ENCODE results near the gene RCBTB2.
"Not testable (repeated sequence)": the region's sequence is repeated elsewhere in the genome, so short reads cannot be mapped to it uniquely, and the experiment has no call there.

RCBTB2 gene

GRCh38 chr13:48457578-48458242 is 75.2 kb downstream of the RCBTB2 start:
- TF ChIP-seq, protein P1, sequence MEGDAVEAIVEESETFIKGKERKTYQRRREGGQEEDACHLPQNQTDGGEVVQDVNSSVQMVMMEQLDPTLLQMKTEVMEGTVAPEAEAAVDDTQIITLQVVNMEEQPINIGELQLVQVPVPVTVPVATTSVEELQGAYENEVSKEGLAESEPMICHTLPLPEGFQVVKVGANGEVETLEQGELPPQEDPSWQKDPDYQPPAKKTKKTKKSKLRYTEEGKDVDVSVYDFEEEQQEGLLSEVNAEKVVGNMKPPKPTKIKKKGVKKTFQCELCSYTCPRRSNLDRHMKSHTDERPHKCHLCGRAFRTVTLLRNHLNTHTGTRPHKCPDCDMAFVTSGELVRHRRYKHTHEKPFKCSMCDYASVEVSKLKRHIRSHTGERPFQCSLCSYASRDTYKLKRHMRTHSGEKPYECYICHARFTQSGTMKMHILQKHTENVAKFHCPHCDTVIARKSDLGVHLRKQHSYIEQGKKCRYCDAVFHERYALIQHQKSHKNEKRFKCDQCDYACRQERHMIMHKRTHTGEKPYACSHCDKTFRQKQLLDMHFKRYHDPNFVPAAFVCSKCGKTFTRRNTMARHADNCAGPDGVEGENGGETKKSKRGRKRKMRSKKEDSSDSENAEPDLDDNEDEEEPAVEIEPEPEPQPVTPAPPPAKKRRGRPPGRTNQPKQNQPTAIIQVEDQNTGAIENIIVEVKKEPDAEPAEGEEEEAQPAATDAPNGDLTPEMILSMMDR (IDR thresholded peaks at IDR 0.05; ENCODE audit: low read depth, low read length), result no peak
- no peak for TF ChIP-seq EZH2phosphoT487 (IDR thresholded peaks at IDR 0.05; ENCODE audit: low read depth)
- Histone ChIP-seq H3K27ac (ENCODE audit: low read length) (no peak overlapping the region), H3K27me3 (ENCODE audit: low read depth, low read length) (no peaks in the 10 kb centered on the region), H4K20me1 (ENCODE audit: insufficient read depth, low read length) (no peaks in the 10 kb centered on the region), H3K4me2 (ENCODE audit: low read length) (no peak overlapping the region), H3K9me3 (ENCODE audit: insufficient read depth, low read length) (no peaks in the 10 kb centered on the region), H3K79me2 (ENCODE audit: low read length) (no peaks in the 10 kb centered on the region), H3K4me1 (ENCODE audit: low read length) (no peaks in the 10 kb centered on the region), H3K36me3 (replicated peaks; ENCODE audit: low read depth, low read length) (peaks cover 51% of the 10 kb centered on the region), H3K9ac (ENCODE audit: low read length) (no peak overlapping the region), H2AFZ (ENCODE audit: low read depth, low read length) (no peak overlapping the region), H3K4me3 (ENCODE audit: low read length) (no peak overlapping the region)

GRCh38 chr13:48456546-48456945 is 76.3 kb downstream of the RCBTB2 start:
- Histone ChIP-seq H3K27ac (ENCODE audit: low read length) (no peak overlapping the region), H3K4me1 (ENCODE audit: low read length) (no peaks in the 10 kb centered on the region), H3K9ac (ENCODE audit: low read length) (no peak overlapping the region), H3K27me3 (ENCODE audit: low read depth, low read length) (no peaks in the 10 kb centered on the region), H4K20me1 (ENCODE audit: insufficient read depth, low read length) (no peaks in the 10 kb centered on the region), H3K36me3 (replicated peaks; ENCODE audit: low read depth, low read length) (peaks cover 48% of the 10 kb centered on the region), H3K4me2 (ENCODE audit: low read length) (no peak overlapping the region), H3K79me2 (ENCODE audit: low read length) (peaks cover 1% of the 10 kb centered on the region; the same call in 1 of the 2 replicates), H3K9me3 (ENCODE audit: insufficient read depth, low read length) (no peaks in the 10 kb centered on the region), H3K4me3 (ENCODE audit: low read length) (no peak overlapping the region), H2AFZ (ENCODE audit: low read depth, low read length) (no peak overlapping the region)
- TF ChIP-seq EZH2phosphoT487 (IDR thresholded peaks at IDR 0.05; ENCODE audit: low read depth), result no peak
- TF ChIP-seq, protein P1 (IDR thresholded peaks at IDR 0.05; ENCODE audit: low read depth, low read length), result no peak

DNA sequence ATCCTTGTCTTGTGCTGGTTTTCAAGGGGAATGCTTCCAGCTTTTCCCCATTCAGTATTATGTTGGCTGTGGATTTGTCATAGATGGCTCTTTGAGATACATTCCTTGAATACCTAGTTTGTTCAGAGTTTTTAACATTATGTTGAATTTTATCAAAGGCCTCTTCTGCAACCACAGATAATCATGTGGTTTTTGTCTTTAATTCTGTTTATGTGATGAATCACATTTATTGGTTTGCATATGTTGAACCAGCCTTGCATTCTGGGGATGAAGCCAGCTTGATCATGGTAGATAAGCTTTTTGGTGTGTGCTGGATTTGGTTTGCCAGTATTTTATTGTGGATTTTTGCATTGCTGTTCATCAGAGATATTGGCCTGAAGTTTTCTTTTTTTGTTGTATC is 81.7 kb downstream of the RCBTB2 start:
- H3K9me3 ChIP-seq (ENCODE audit: insufficient read depth, low read length); H3K4me2 ChIP-seq (ENCODE audit: low read length); H3K9ac ChIP-seq (ENCODE audit: low read length); H3K27ac ChIP-seq (ENCODE audit: low read length); H4K20me1 ChIP-seq (ENCODE audit: insufficient read depth, low read length); H2AFZ ChIP-seq (ENCODE audit: low read depth, low read length); H3K4me1 ChIP-seq (ENCODE audit: low read length); H3K4me3 ChIP-seq (ENCODE audit: low read length); H3K27me3 ChIP-seq (ENCODE audit: low read depth, low read length): not testable (repeated sequence)
- Histone ChIP-seq H3K36me3 (replicated peaks; ENCODE audit: low read depth, low read length) (peaks cover 37% of the 10 kb centered on the region), H3K79me2 (ENCODE audit: low read length) (peaks cover 10% of the 10 kb centered on the region; the same call in 1 of the 2 replicates)

DNA sequence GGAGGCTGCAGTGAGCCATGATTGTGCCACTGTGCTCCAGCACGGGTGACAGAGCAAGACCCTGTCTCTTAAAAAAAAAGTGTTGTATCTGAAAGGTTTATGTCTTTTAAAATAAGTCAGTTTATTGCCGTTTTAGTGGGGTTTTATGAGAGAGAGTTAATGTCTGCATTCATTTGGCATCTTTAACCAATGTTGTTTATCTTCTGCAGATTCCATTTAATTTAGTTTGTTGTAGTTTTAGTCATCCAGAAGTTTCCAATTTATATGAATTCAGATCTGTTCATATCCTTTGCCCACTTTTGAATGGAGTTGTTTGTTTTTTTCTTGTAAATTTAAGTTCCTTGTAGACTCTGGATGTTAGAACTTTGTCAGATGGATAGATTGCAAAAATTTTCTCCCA is 83.2 kb downstream of the RCBTB2 start:
- Histone ChIP-seq H3K79me2 (ENCODE audit: low read length) (peaks cover 10% of the 10 kb centered on the region; the same call in 1 of the 2 replicates), H3K9ac (ENCODE audit: low read length) (no peak overlapping the region), H3K4me3 (ENCODE audit: low read length) (no peak overlapping the region), H2AFZ (ENCODE audit: low read depth, low read length) (no peak overlapping the region), H3K27me3 (ENCODE audit: low read depth, low read length) (no peaks in the 10 kb centered on the region), H3K27ac (ENCODE audit: low read length) (no peak overlapping the region), H3K4me2 (ENCODE audit: low read length) (no peak overlapping the region), H4K20me1 (ENCODE audit: insufficient read depth, low read length) (no peaks in the 10 kb centered on the region), H3K4me1 (ENCODE audit: low read length) (no peaks in the 10 kb centered on the region), H3K9me3 (ENCODE audit: insufficient read depth, low read length) (no peaks in the 10 kb centered on the region), H3K36me3 (replicated peaks; ENCODE audit: low read depth, low read length) (peaks cover 40% of the 10 kb centered on the region)
- TF ChIP-seq, protein P1 (IDR thresholded peaks at IDR 0.05; ENCODE audit: low read depth, low read length), result no peak
- no peak for TF ChIP-seq EZH2phosphoT487 (IDR thresholded peaks at IDR 0.05; ENCODE audit: low read depth)

All from OCI-LY3 (cell line).